Spinal cord (tissue), 10 donors: ENCODE measurements around the gene TEX22. TPM values are rescaled to one million over a fixed set of nuclear protein-coding genes. Genes with fewer than 3 reads are reported as not detected.

Experiments
- DNase-seq, 6 donors: peaks; one replicate each; pipeline versions ENCODE4 v3.0.0 to v3.0.0-alpha.2; 2013 to 2015; ENCODE audit warnings: low spot score in 6 of 6, low read depth in 4 of 6
- H3K27ac ChIP-seq: one replicate; pipeline ENCODE4 v1.5.1; 2013; ENCODE audit warnings: low read depth, low read length, control low read depth
- H3K27me3 ChIP-seq: one replicate; pipeline ENCODE4 v1.6.1; 2013; ENCODE audit warnings: low read length; ENCODE audit not compliant: control insufficient read depth, insufficient read depth
- H3K36me3 ChIP-seq: one replicate; pipeline ENCODE4 v1.6.1; 2013; ENCODE audit warnings: low read length; ENCODE audit not compliant: control insufficient read depth, insufficient read depth
- H3K4me1 ChIP-seq: one replicate; pipeline ENCODE4 v1.6.1; 2013; ENCODE audit warnings: low read length; ENCODE audit not compliant: control insufficient read depth, insufficient read depth
- H3K4me3 ChIP-seq: one replicate; pipeline ENCODE4 v1.5.1; 2013; ENCODE audit warnings: low read depth, low read length, control low read depth
- H3K9me3 ChIP-seq: one replicate; pipeline ENCODE4 v1.6.1; 2013; ENCODE audit warnings: low read length; ENCODE audit not compliant: control insufficient read depth, insufficient read depth
- WGBS: methylation state at CpG from one replicate; pipeline ENCODE4 v1.1.5; 2013; ENCODE audit warnings: missing lambda C conversion rate; ENCODE audit not compliant: insufficient coverage; 5-methylcytosine and 5-hydroxymethylcytosine counted together
- polyA plus RNA-seq, 2 donors: library from polyadenylated mRNA; unstranded; fragments of 120-200 nt; gene quantifications; one replicate each; pipeline ENCODE4 v1.2.1, GENCODE V29; 2013; ENCODE audit not compliant: insufficient read length in 2 of 2
- total RNA-seq, 2 donors: library from RNA; depleted of rRNA in 1 of 2; stranded (reverse); fragments of 120-200 nt in 1 of 2; fragments of >200 nt in 1 of 2; gene quantifications; one replicate each; pipeline versions ENCODE4 v1.2.3 to v1.2.4, GENCODE V29; 2013 to 2014
- donor health status: healthy.

The TEX22 gene
- total and polyA plus RNA-seq, 4 donors = 0.20 to 4.8 (median 1.9) TPM

DNA sequence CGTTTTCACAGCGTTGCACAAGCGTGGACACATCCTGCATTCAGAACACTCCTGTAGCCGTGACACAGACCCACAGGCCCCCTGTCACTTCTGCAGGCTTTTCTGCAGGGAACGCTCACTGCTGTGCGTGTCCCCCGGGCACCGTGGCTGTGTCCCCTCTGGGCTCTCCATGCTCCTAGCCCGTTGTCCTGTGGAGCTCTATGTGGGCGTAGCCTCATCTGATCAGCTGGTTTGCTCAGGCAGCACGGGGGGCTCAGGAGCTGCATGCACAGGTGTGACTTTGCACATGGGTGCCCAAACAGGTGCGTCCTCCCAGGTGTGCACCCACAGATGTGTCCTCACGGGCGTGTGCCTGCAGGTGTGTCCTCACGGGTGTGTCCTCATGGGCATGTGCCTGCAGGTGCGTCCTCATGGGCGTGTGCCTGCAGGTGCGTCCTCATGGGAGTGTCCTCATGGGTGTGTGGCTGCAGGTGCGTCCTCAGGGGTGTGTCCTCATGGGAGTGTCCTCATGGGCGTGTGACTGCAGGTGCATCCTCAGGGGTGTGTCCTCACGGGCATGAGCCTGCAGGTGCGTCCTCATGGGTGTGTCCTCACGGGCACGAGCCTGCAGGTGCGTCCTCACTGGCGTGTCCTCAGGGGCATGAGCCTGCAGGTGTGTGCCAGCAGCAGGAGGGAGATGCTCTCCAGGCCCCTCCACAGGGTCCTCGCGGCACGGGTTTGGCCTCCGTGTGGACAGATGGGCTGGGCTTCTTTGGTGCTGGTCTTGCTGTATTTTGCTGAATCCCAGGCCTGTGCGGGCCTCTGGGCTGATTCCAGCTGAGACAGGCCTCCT is 38.8 kb downstream of the TEX22 start:
- Histone ChIP-seq H3K9me3 (no peaks in the 10 kb centered on the region), H3K27me3 (no peaks in the 10 kb centered on the region), H3K27ac (no peak overlapping the region), H3K36me3 (peaks cover 54% of the 10 kb centered on the region), H3K4me3 (no peak overlapping the region), H3K4me1 (no peaks in the 10 kb centered on the region)
- WGBS = 92% methylated on average over 31 of the region's 31 CpGs
- no peak for DNase-seq

DNA sequence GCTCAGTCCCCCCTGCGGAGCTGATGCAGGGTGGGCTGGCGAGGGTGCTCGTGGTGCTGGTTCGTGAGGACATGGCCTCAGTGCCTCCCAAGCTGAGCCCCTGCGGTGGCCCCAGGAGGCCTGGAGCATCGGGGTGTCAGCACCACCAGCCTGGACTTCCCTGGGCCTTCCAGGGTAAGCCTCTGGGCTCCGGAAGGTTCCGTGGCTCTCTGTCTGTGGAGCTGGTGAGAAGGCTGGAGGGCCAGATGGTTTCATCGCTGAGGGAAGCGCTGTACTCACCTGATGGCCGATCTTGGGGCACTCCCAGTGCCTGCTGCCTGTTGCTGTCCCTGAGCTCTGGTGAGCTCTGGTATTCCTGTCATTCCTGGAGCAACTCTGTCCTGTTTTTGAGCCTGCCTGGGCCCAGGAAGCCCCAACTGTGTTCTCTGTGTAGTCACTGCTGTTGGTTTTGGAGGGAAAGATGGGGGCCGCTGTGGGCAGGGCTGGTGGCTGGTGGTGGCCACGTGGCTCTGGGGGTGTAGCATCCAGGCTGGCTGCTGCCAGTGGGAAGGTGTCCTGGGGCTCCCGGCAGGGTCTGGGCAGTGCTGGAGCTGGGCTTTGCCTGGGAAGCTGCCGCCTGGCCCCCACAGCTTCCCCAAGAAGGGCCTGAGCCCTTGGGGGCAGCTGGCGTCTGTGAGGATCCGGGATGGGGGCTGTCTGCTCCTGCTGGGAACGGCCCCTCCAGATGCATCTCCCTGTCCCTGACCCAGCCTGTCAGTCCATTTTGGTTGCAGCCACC is 39.6 kb downstream of the TEX22 start:
- no peak for DNase-seq
- WGBS = 95% methylated on average over 18 of the region's 18 CpGs
- H3K4me3 ChIP-seq = no peak overlapping the region
- H3K36me3 ChIP-seq = peaks cover 61% of the 10 kb centered on the region
- H3K9me3 ChIP-seq = no peaks in the 10 kb centered on the region
- no peaks in the 10 kb centered on the region for H3K4me1 ChIP-seq
- H3K27ac ChIP-seq = no peak overlapping the region
- no peaks in the 10 kb centered on the region for H3K27me3 ChIP-seq

DNA sequence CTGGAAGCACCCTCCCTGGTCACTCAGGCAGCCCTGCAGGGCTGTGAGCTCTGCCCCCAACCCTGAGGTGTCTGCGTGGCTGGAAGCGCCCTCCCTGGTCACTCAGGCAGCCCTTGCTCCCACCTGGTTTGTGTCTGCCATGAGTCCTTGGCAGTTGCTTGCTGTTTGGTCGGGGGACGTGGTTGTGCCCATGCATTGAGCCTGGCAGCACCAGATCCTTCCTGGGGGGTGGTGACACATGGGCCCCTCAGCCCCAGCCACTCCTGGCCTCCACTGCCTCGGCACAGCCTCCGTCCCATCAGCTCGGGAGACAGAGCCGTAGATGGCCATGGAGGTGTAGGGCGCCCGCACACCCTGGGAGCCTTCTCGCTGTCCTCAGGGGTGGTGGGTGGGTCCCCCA is 40.8 kb downstream of the TEX22 start:
- no peaks in the 10 kb centered on the region for H3K9me3 ChIP-seq
- H3K4me1 ChIP-seq = no peaks in the 10 kb centered on the region
- peaks cover 61% of the 10 kb centered on the region for H3K36me3 ChIP-seq
- H3K27me3 ChIP-seq = no peaks in the 10 kb centered on the region
- no peak for DNase-seq
- no peak overlapping the region for H3K27ac ChIP-seq
- 98% methylated on average over 9 of the region's 11 CpGs for WGBS
- H3K4me3 ChIP-seq = no peak overlapping the region

DNA sequence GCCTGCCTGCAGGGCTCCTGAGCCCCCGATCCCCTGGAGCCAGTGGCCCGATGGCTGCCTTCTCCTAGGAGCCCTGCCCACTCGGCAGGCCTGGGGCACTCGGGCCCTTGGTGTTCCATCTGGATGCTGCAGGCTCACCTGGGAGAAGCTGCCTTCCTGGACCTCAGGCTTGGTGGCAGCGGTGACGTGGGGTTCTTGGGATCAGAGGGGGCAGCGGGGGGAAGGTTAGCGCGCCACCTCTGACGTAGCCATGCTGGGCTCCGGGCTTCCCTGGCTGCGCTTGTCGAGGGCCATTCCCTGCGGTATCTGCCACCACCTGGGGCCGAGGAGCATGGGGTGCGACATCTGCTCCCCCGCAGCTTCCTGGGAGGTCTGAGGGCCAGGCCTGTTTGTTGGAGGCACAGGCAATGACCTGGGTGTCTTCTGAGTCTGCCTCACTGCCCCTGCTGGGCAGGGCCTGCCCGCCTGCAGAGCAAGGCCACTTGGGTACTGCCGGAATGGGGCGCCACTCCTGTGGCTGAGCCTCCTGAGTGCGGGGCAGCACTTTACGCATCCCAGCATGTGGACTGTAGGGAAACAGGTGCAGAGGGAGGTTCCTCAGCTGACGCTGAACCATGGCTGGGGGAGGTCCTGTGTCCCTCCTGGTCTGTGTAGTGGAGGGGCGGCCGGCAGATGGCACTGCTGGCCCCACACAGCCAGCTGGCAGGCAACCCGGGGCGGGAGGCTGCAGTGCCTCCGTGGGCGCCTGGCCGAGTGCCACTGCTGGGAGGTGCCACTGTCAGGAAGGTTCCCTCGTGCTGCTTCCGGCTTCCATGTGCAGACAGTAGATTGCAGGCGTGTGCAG is 41.6 kb downstream of the TEX22 start:
- no peak overlapping the region for H3K4me3 ChIP-seq
- no peaks in the 10 kb centered on the region for H3K4me1 ChIP-seq
- DNase-seq = no peak
- 93% methylated on average over 33 of the region's 33 CpGs for WGBS
- H3K27ac ChIP-seq = no peak overlapping the region
- H3K9me3 ChIP-seq = no peaks in the 10 kb centered on the region
- peaks cover 64% of the 10 kb centered on the region for H3K36me3 ChIP-seq
- H3K27me3 ChIP-seq = no peaks in the 10 kb centered on the region

DNA sequence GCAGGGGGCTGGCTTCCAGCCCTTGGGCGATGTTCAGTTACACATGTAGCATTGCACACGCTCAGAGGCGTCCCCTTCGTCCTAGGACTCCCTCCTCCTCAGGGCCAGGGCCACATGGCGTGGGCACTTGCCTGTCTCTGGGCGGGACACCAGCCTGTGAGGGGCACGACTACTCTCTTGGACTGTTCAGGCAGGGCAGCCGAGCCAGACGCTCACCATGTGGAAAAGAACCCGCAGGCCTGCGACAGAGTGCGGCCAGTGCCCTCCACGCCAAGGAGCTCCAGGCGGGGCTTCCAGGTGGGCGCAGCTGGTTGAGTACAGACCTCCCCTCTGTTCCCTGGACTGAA is 42.2 kb downstream of the TEX22 start:
- DNase-seq = no peak
- H3K27ac ChIP-seq = no peak overlapping the region

DNA sequence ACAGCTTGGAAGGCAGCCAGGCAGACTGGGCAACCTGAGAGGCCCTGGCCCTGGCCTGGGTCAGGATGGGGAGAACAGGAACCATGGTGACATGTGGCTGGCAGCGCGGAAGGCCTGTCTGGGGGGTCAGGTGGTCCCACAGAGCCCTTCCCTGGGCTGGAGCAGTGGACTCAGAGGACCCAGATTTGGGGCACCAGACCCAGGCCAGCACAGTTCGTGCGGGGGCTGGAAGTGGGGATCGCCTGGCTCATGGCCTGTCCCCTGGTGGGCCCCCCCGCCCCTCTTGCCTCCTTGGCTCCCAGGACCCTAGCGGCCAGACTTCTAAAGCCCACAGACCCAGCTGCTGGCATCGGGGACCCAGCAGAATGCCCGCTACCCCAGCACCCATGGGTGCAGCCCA is 42.7 kb downstream of the TEX22 start:
- H3K9me3 ChIP-seq = no peaks in the 10 kb centered on the region
- DNase-seq = no peak
- no peaks in the 10 kb centered on the region for H3K27me3 ChIP-seq
- no peak overlapping the region for H3K4me3 ChIP-seq
- no peak overlapping the region for H3K27ac ChIP-seq
- H3K4me1 ChIP-seq = no peaks in the 10 kb centered on the region
- peaks cover 74% of the 10 kb centered on the region for H3K36me3 ChIP-seq
- 94% methylated on average over 9 of the region's 9 CpGs for WGBS

More for the DNA sequence above, 42.2 kb downstream of the TEX22 start:
- Histone ChIP-seq H3K9me3 (no peaks in the 10 kb centered on the region), H3K36me3 (peaks cover 70% of the 10 kb centered on the region), H3K27me3 (no peaks in the 10 kb centered on the region), H3K4me3 (no peak overlapping the region), H3K4me1 (no peaks in the 10 kb centered on the region)
- WGBS = 95% methylated on average over 15 of the region's 15 CpGs

DNA sequence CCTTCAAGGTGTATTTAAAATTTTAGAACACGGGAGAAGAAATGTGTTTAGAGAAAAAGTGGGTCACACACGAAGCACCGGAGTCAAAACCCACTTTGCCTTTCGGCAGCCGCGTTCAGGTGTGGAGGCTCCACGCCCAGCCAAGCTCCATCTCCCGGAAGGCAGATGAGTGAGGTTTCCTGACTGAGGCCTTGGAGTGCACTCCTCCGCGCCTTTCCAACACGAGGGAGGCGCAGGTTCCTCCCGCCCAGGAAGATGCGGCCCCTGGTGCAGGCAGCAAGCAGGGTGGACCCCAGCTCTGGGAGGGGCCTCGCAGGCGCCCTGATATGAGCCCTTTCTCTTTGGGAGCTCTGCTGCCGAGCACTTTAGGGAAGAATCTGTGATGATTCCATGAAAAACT is 43.8 kb downstream of the TEX22 start:
- H3K4me3 ChIP-seq = no peak overlapping the region
- no peak overlapping the region for H3K27ac ChIP-seq
- H3K4me1 ChIP-seq = no peaks in the 10 kb centered on the region
- WGBS = 85% methylated on average over 16 of the region's 17 CpGs
- no peaks in the 10 kb centered on the region for H3K27me3 ChIP-seq
- H3K36me3 ChIP-seq = peaks cover 78% of the 10 kb centered on the region
- no peak for DNase-seq
- H3K9me3 ChIP-seq = no peaks in the 10 kb centered on the region

DNA sequence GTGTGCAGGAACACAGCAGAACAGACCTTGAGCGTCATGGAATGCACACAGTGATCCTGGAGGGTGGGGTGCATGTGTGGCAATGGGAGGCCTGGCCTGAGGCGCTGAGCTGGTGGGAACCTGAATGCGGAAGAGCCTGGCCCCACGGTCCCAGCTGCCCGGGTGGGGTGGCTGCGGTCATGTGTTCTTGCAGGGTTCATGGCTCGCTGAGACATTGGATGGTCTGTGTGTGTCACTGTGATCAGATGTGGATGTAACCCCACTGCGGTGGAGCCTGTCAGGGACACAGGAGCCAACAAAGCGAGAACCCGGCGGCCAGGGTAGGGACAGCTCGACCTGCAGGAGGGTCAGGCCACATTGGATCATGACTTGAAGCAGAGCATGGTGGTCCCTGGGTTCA is 44.5 kb downstream of the TEX22 start:
- peaks cover 78% of the 10 kb centered on the region for H3K36me3 ChIP-seq
- H3K4me1 ChIP-seq = no peaks in the 10 kb centered on the region
- WGBS = 86% methylated on average over 12 of the region's 12 CpGs

DNA sequence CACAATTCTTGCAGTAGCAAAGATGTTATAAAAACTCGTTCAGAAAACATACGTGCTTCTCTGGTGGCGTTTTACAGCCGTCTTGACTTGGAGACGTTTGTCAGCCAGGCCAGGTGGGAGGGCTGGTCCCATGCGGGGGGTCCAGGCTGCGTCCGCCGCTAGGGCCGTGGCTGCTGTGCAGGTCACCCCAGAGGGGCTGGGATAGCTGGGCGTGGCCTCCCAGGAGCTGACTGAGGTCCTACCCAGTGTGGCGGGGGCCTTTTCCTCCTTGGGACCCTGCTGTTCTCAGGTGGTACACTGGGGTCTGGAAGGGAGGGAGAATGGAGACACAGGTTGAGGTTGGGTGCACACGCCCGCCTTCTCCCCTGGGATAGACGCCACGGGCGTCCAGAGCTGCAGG is 46.5 kb downstream of the TEX22 start:
- Histone ChIP-seq H3K27ac (no peak overlapping the region), H3K36me3 (peaks cover 78% of the 10 kb centered on the region), H3K9me3 (no peaks in the 10 kb centered on the region), H3K27me3 (no peaks in the 10 kb centered on the region), H3K4me3 (no peak overlapping the region), H3K4me1 (peaks cover 8% of the 10 kb centered on the region)
- no peak for DNase-seq
- WGBS = 87% methylated on average over 17 of the region's 17 CpGs

More for the DNA sequence above, 44.5 kb downstream of the TEX22 start:
- Histone ChIP-seq H3K9me3 (no peaks in the 10 kb centered on the region), H3K4me3 (no peak overlapping the region), H3K27ac (no peak overlapping the region), H3K27me3 (no peaks in the 10 kb centered on the region)
- no peak for DNase-seq
